Jurkat, Clone E6-1 (cell line): ENCODE results near the gene HDDC3.
A peak's percentile ranks its signal among the peaks of the same experiment; 100 is the strongest.
"Not testable (repeated sequence)": the region's sequence is repeated elsewhere in the genome, so short reads cannot be mapped to it uniquely, and the experiment has no call there.

Experiments used
- DNase-seq: peaks from one replicate; pipeline ENCODE4 v3.0.0-alpha.2; 2011; ENCODE audit warnings: low read depth, low spot score
- H3K4me3 ChIP-seq: 2 replicates; pipeline ENCODE4 v1.5.1; 2011; ENCODE audit warnings: mild to moderate bottlenecking, low read length, control low read depth, moderate library complexity

The HDDC3 gene

DNA sequence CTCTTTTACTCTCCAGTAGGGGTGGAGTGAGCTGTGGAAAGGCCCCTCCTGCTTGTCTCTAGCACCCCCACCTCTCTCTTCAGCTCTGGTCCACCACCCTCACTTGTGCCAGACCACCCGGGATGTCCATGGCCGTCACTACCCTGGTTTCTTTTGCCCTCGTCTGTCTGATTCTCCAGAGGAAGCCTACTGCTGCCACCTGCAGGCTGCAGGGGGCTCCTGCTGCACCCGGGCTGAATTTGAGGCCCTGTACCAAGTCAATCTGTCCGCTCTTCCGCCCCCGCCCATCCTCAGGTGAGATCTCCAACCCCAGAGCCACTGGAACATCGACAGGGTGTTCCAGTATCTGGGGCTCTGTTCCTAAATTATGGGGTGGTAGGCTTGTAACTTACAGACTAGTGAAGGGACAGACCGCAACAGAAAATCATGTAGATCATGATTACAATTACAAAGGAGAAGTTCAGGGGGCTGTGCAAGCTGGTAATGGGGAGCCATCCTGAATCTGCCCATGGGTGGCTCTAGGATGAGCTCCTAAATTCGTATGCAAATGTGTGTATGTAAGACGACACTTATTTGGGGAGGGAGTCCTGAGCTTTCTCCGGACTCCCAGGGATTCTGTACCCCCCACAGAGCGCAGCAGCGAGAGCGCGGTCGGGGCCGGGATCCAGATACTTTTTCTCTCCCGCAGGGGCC lies 2.1 kb upstream of the HDDC3 start:
- peak; percentile 82 for DNase-seq
- H3K4me3 ChIP-seq = peak overlapping the region; percentile 72

DNA sequence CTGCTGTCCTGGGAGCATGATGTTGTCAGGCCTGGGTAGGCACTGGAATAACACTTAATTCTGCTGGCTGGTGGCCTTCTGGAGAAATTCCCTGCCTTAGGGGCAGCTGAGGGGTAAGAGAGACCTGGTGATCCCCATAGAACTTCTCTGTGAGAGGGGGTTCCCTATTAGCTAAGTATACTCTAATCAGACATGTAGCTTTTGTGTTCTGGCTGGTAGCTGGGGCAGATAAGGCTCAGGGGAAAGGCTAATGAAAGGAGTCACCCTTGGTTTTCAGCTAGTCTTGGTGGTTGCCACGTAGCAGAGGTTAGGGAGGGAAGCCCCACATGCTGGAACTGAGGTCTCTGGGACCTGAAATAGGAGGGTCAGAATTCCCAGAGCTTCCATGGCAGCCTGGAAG lies 952 bp upstream of the HDDC3 start:
- DNase-seq = no peak
- no peak overlapping the region for H3K4me3 ChIP-seq

DNA sequence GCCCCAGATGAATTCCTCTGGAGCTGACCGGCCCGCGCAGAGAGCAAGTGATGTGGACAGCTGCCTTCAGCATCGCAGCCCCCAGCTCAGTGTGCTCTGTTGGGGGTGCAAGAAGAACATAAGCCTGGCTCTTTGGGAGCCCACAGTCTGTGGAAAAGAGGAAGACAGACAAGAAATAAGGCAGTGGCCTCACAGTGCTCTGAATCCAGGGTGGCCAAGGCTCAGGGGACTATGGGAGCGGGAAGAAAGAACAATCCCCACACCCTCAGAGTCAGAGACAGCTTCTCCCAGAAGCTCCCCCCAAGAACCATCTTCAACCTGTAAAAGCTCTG lies 277 bp upstream of the HDDC3 start:
- H3K4me3 ChIP-seq = peak overlapping the region; percentile 99; the same call in 1 of the 2 replicates

GRCh38 chr15:90931575-90931827 lies 848 bp downstream of the HDDC3 start:
- DNase-seq = no peak
- H3K4me3 ChIP-seq = peak overlapping the region; percentile 99

More for the DNA sequence above, 277 bp upstream of the HDDC3 start:
- DNase-seq = no peak

- DNase-seq = no peak
- peak overlapping the region; percentile 99 for H3K4me3 ChIP-seq
Observed at GRCh38 chr15:90930861-90931574, 1.3 kb downstream of the HDDC3 start.

GRCh38 chr15:90929246-90930019 lies 2.9 kb downstream of the HDDC3 start:
- peak; percentile 29 for DNase-seq
- peak overlapping the region; percentile 99 for H3K4me3 ChIP-seq

- DNase-seq, H3K4me3 ChIP-seq: not testable (repeated sequence)
Observed at GRCh38 chr15:90928106-90928505, 4.2 kb downstream of the HDDC3 start.

DNA sequence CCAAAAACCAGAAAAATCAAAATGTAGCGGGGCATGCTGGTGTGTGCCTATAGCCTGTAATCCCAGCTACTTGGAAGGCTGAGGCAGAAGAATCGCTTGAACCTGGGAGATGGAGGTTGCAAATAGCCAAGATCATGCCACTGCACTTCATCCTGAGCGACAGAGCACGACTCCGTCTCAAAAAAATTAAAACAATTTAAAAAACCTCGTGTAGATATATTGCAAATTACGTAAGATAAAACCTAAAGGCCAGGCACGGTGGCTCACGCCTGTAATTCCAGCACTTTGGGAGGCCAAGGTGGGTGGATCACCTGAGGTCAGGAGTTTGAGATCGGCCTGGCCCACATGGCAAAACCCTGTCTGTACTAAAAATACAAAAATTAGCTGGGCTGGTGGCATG lies 5.6 kb downstream of the HDDC3 start:
- H3K4me3 ChIP-seq, DNase-seq: not testable (repeated sequence)

GRCh38 chr15:90924375-90924774 lies 8.0 kb downstream of the HDDC3 start:
- no peak for DNase-seq

GRCh38 chr15:90922712-90923322 lies 9.5 kb downstream of the HDDC3 start:
- not testable (repeated sequence) for DNase-seq

More at GRCh38 chr15:90924375-90924774, 8.0 kb downstream of the HDDC3 start:
- H3K4me3 ChIP-seq = no peak overlapping the region

DNA sequence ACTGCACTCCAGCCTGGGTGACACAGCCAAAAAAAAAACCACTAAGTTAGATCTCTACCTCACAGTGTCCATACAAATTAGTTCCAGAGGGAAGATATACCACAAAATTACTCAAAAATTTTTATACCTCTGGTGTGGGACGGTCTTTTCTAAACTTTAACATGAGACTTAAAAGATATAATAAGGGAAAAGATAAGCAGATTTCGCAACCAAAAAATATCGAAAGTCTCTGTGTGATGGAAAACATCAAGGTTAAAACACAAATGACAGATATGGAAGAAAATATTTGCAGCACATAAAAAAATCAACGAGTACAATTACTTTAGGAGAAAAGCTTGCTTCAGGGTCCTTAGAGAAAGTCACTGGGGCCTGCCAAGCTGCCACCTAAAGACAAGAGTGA lies 10.5 kb downstream of the HDDC3 start:
- DNase-seq = no peak
- H3K4me3 ChIP-seq = no peak overlapping the region

More at GRCh38 chr15:90922712-90923322, 9.5 kb downstream of the HDDC3 start:
- H3K4me3 ChIP-seq = not testable (repeated sequence)

- H3K4me3 ChIP-seq = no peak overlapping the region
- DNase-seq = no peak
Observed at GRCh38 chr15:90918835-90919234, 13.5 kb downstream of the HDDC3 start.

DNA sequence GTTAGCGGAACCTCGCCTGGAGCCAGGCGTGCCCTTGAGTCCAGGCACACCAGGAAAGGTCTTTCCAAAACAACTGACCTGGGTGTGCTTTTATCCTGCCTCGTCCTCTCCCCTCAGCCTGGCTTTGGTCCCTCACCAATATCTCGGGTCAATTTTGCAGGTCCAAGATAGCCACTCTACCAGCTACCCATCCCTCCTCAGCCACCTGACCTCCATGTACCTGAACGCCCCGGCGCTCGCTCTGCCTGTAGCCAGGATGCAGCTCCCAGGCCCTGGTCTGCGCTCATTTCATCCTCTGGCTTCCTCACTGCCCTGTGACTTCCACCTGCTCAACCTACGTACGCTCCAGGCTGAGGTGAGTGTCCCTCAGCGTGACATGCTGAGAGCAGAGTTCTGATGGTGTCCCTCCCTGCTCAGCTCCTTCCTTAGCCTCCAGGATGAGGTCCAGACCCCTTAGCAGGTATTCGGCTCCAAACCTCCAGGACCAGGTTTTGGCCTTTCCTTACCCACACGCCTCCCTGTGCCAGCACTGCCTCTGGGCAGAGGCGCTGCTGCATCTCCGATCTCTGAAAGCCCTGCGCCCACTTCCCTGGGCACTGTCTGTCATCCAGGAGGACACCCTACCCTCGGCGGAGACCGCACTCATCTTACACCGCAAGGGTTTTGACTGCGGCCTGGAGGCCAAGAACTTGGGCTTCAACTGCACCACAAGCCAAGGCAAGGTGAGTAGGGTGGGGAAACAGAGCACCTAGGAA lies 14.1 kb downstream of the HDDC3 start:
- no peak overlapping the region for H3K4me3 ChIP-seq
- no peak for DNase-seq

DNA sequence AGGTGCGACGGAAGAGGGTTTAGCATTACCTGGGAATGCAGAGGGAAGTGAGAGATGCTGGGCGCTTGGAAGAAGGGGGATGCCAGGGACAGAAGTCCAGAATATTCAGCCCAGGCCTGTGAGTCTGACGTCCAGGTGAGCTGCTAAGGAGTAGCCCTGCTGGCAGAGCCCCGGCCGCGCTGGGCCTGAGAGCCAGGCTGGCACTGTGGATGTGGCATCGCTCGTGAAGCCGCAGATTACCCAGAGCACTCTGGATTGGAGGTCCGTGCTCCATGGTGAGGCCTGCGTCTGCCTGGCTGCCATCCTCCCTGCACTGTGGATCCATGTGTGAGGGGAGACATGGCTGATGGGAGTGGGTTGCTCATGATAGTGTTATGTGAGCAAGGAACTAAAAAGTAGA lies 14.8 kb downstream of the HDDC3 start:
- DNase-seq = no peak
- H3K4me3 ChIP-seq = no peak overlapping the region

GRCh38 chr15:90916461-90916860 lies 15.9 kb downstream of the HDDC3 start:
- DNase-seq = no peak
- no peak overlapping the region for H3K4me3 ChIP-seq

DNA sequence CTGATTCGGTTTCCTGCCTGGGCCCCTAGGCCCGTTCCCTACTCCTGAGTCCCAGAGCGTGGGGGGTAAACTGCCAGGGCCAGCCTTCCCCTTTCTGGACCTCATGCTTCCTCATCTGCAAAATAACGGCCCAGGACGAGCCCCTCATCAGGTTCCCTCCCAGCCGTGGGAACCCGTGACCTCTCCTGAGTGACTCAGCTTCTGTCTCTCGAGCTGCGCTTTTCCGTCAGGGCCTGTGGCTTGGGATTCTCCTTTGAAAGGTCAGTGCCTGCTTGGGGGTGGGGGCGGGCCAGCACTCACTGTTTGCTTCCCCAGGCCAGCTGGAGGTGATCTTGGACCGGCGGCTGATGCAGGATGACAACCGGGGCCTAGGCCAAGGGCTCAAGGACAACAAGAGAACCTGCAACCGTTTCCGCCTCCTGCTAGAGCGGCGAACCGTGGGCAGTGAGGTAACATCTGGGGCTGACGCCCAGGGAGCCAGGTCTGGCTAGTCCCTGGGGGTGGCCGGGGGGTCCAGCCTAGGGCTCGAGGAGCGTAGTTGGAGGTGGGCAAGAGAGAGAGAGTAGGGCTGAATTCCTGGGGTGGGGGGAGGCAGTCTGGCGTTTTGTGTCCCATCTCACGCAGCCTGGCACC lies 16.4 kb downstream of the HDDC3 start:
- no peak for DNase-seq
- H3K4me3 ChIP-seq = no peak overlapping the region

GRCh38 chr15:90915216-90915807 lies 17.0 kb downstream of the HDDC3 start:
- H3K4me3 ChIP-seq = no peak overlapping the region
- no peak for DNase-seq

DNA sequence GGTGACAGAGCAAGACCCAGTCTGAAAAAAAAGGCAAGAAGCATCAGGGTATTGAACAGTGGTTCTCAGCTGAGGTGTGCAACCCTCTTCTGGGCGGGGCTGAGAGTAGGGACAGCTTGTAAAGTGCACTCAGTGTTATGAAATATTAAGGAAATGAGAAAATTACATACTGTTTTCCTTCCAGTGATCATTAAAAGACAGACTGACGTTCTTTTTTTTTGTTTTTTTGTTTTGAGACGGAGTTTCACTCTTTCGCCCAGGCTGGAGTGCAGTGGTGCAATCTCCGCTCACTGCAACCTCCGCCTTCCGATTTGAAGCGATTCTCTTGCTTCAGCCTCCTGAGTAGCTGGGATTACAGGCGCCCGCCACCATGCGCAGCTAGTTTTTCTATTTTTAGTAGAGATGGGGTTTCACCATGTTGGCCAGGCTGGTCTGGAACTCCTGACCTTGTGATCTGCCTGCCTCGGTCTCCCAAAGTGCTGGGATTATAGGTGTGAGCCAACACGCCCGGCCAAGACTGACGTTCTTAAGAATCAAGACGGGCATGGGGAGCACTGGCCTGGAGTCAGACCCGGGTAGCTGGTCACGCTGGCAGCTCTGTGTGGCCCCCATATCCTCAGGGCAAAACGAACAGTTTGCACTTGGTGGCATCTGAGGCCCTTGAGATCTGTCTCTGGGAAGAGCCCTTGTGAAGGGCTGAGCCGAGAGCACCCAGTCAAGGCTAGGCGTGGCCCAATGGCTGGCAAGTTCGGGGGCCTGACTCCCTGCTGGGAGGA lies 17.9 kb downstream of the HDDC3 start:
- no peak for DNase-seq
- H3K4me3 ChIP-seq = no peak overlapping the region
